Measurements from ENCODE around the gene LRRC4C. TPM values are rescaled to one million over a fixed set of nuclear protein-coding genes. Genes with fewer than 3 reads are reported as not detected.
A peak's percentile ranks its signal among the peaks of the same experiment; 100 is the strongest.

The LRRC4C gene
- total RNA-seq, 1 experiment from 2014 or later: not detected

GRCh38 chr11:40328890-40329614 lies 1130.4 kb downstream of the LRRC4C start:
- no peak for TF ChIP-seq CTCF (IDR thresholded peaks at IDR 0.05; ENCODE audit: unreplicated experiment)
- intact Hi-C loops (cut with micrococcal nuclease): no loop called here
- Mint-ChIP-seq H3K4me1 (ENCODE audit: insufficient read depth, unreplicated experiment) (peaks cover 6% of the 10 kb centered on the region), H3K4me3 (ENCODE audit: unreplicated experiment) (peak overlapping the region; percentile 58), H3K9me3 (ENCODE audit: unreplicated experiment) (no peaks in the 10 kb centered on the region), H3K27me3 (ENCODE audit: insufficient read depth, unreplicated experiment) (no peaks in the 10 kb centered on the region), H3K27ac (ENCODE audit: low read depth, unreplicated experiment) (peak overlapping the region; percentile 89), H3K36me3 (ENCODE audit: insufficient read depth, unreplicated experiment) (peaks cover 6% of the 10 kb centered on the region)
- BruUV-seq (replicated peaks): no TSS peak
- ChIA-PET POLR2A (interaction anchor here (0.5 to 2.1 kb wide), 12 partner anchors 9 to 989 kb away, joined by 3 to 11 read pairs (median 3); no protein-coding TSS in a partner anchor), CTCF (interaction anchor here (0.5 kb wide), 1 partner anchor 847 kb away, joined by 5 read pairs; no protein-coding TSS in a partner anchor)
- DNase-seq (ENCODE audit: unreplicated experiment): peak; percentile 99

- intact Hi-C loops (cut with micrococcal nuclease): no loop called here
- Mint-ChIP-seq H3K4me3 (ENCODE audit: unreplicated experiment) (no peak overlapping the region), H3K27ac (ENCODE audit: low read depth, unreplicated experiment) (no peak overlapping the region), H3K4me1 (ENCODE audit: insufficient read depth, unreplicated experiment) (no peaks in the 10 kb centered on the region), H3K9me3 (ENCODE audit: unreplicated experiment) (no peaks in the 10 kb centered on the region), H3K27me3 (ENCODE audit: insufficient read depth, unreplicated experiment) (no peaks in the 10 kb centered on the region), H3K36me3 (ENCODE audit: insufficient read depth, unreplicated experiment) (no peaks in the 10 kb centered on the region)
- BruUV-seq (replicated peaks): no TSS peak
- no peak for TF ChIP-seq CTCF (IDR thresholded peaks at IDR 0.05; ENCODE audit: unreplicated experiment)
- POLR2A ChIA-PET: no interaction called here
- no peak for DNase-seq (ENCODE audit: unreplicated experiment)
- CTCF ChIA-PET: interaction anchor here (0.5 to 1.2 kb wide), 2 partner anchors 17 to 770 kb away, joined by 3 to 4 read pairs; no protein-coding TSS in a partner anchor
Observed at GRCh38 chr11:40323241-40323640, 1136.2 kb downstream of the LRRC4C start.

DNA sequence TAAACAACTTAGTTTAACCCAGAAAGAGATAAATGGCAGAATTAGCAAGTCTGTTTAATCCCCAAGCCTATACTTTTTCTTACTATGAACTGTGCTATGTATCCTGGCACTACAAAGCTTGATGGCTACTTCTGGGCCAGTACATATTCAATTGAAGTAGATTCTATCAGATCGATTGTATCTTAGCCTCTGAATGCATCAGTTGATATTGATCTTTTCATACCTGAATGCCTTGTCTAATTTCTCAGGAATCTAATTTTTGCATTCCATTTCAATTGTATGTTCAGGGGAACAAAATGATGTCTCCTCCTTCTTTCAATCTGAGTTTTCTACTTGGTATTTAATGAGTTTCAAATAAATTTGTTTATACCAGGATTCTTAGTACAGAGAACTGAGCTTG lies 1137.9 kb downstream of the LRRC4C start:
- H3K9me3 Mint-ChIP-seq (ENCODE audit: unreplicated experiment): no peaks in the 10 kb centered on the region
- no TSS peak for BruUV-seq (replicated peaks)

More for the DNA sequence above, 1137.9 kb downstream of the LRRC4C start:
- Mint-ChIP-seq H3K27me3 (ENCODE audit: insufficient read depth, unreplicated experiment) (no peaks in the 10 kb centered on the region), H3K4me1 (ENCODE audit: insufficient read depth, unreplicated experiment) (no peaks in the 10 kb centered on the region), H3K27ac (ENCODE audit: low read depth, unreplicated experiment) (no peak overlapping the region), H3K36me3 (ENCODE audit: insufficient read depth, unreplicated experiment) (no peaks in the 10 kb centered on the region), H3K4me3 (ENCODE audit: unreplicated experiment) (no peak overlapping the region)
- intact Hi-C loops (cut with micrococcal nuclease): no loop called here
- TF ChIP-seq CTCF (IDR thresholded peaks at IDR 0.05; ENCODE audit: unreplicated experiment): no peak
- no peak for DNase-seq (ENCODE audit: unreplicated experiment)
- ChIA-PET POLR2A (interaction anchor here (2.2 kb wide), 1 partner anchor 7 kb away, joined by 11 read pairs; no protein-coding TSS in a partner anchor), CTCF (interaction anchor here (0.6 to 1.1 kb wide), 2 partner anchors 27 to 1152 kb away, joined by 3 to 4 read pairs; no protein-coding TSS in a partner anchor)

Data from MCF 10A (cell line).